ENCODE results near the gene RASSF4. TPM values are rescaled to one million over a fixed set of nuclear protein-coding genes. Genes with fewer than 3 reads are reported as not detected.
A peak's percentile ranks its signal among the peaks of the same experiment; 100 is the strongest.

Gene RASSF4
- total and polyA plus RNA-seq, 9 of the 15 experiments (the other 6 are each of a cell fraction or from before 2014, with no cell fraction given): 0.01 to 0.62 (median 0.11) TPM; not detected in 3

GRCh38 chr10:44985175-44985681 lies 25.6 kb downstream of the RASSF4 start (continued):
- TF ChIP-seq PTTG1 (tag; IDR thresholded peaks at IDR 0.05; ENCODE audit: low read depth): no peak
- TF ChIP-seq EP300 (IDR thresholded peaks at IDR 0.05; ENCODE audit: low read length): peak; percentile 51; the same call in 1 of the 2 replicates
- no peak for TF ChIP-seq E2F1 (CRISPR knock-in tag; IDR thresholded peaks at IDR 0.05)
- TF ChIP-seq ARID4B (CRISPR knock-in tag; IDR thresholded peaks at IDR 0.05): no peak
- TF ChIP-seq MEIS2 (IDR thresholded peaks at IDR 0.05; ENCODE audit: partially characterized antibody): peak; percentile 74
- TF ChIP-seq SRF (CRISPR knock-in tag; IDR thresholded peaks at IDR 0.05): no peak
- TF ChIP-seq ZNF134 (CRISPR knock-in tag; conservative IDR thresholded peaks at IDR 0.05): 0 out of 2 replicates have a peak, but pooled peaks have one; percentile 35
- TF ChIP-seq RCOR1 (IDR thresholded peaks at IDR 0.05; ENCODE audit: borderline replicate concordance in 1 of 2, low read depth in 2 of 2, low read length in 2 of 2): peak in 1 of 2 experiments; percentile 93; a peak in 2 of 4 replicates
- peak in 1 of 2 experiments; percentile 41; a peak in 2 of 4 replicates for TF ChIP-seq MAZ (CRISPR knock-in tag; conservative IDR thresholded peaks at IDR 0.05 in 1 of 2, IDR thresholded peaks at IDR 0.05 in 1 of 2)
- TF ChIP-seq HDAC2 (IDR thresholded peaks at IDR 0.05): peak; percentile 56; the same call in 1 of the 2 replicates
- TF ChIP-seq E2F6 (IDR thresholded peaks at IDR 0.05; ENCODE audit: borderline replicate concordance in 1 of 2, extremely low read depth in 1 of 2, insufficient read depth in 1 of 2, insufficient read length in 1 of 2, low read depth in 1 of 2, low read length in 1 of 2, poor library complexity in 1 of 2, severe bottlenecking in 1 of 2): no peak
- TF ChIP-seq POLR2G (IDR thresholded peaks at IDR 0.05; ENCODE audit: low read depth, low read length): no peak
- TF ChIP-seq ATF4 (CRISPR knock-in tag; IDR thresholded peaks at IDR 0.05): peak; percentile 69; the same call in 1 of the 2 replicates
- TF ChIP-seq ATF7 (IDR thresholded peaks at IDR 0.05): peak; percentile 66
- TF ChIP-seq HNRNPL (IDR thresholded peaks at IDR 0.05; ENCODE audit: low read depth, low read length): no peak
- TF ChIP-seq GTF2E2 (tag; IDR thresholded peaks at IDR 0.05): no peak
- TF ChIP-seq STAT5A (IDR thresholded peaks at IDR 0.05; ENCODE audit: borderline replicate concordance, low read length): no peak
- TF ChIP-seq TCF3 (CRISPR knock-in tag; IDR thresholded peaks at IDR 0.05): peak; percentile 71
- TF ChIP-seq ZEB2 (IDR thresholded peaks at IDR 0.05): no peak
